Heart left ventricle (tissue), 16 donors: Measurements from ENCODE around the gene RNF14. TPM values are rescaled to one million over a fixed set of nuclear protein-coding genes. Genes with fewer than 3 reads are reported as not detected.
A peak's percentile ranks its signal among the peaks of the same experiment; 100 is the strongest.

Experiments
- ATAC-seq, 4 donors: fragments of 200-7000 bp; cut with Tn5 transposase; one replicate each; pipeline ENCODE4 v1.9.1; 2020 to 2022; ENCODE audit warnings: moderate library complexity in 4 of 4, mild to moderate bottlenecking in 3 of 4, moderate number of reproducible peaks in 1 of 4
- DNase-seq, 5 donors: peaks; one replicate each; pipeline ENCODE4 v3.0.0-alpha.2; 2020
- H3K27ac ChIP-seq, 12 donors: fragments of 200-600 bp; sonication (generic) in 4 of 12; one replicate each; pipeline versions ENCODE4 v1.5.0 to v1.8.0; 2016 to 2022; ENCODE audit warnings: mild to moderate bottlenecking in 2 of 12
- H3K27me3 ChIP-seq, 9 donors: fragments of 200-600 bp; sonication (generic) in 2 of 9; one replicate each; pipeline versions ENCODE4 v1.5.1 to v1.8.0; 2016 to 2022; ENCODE audit warnings: mild to moderate bottlenecking in 3 of 9
- H3K36me3 ChIP-seq, 9 donors: fragments of 200-600 bp; sonication (generic) in 2 of 9; one replicate each; pipeline versions ENCODE4 v1.5.0 to v1.8.0; 2018 to 2022; ENCODE audit warnings: mild to moderate bottlenecking in 2 of 9
- H3K4me1 ChIP-seq, 12 donors: fragments of 200-600 bp; sonication (generic) in 4 of 12; one replicate each; pipeline versions ENCODE4 v1.5.0 to v1.8.0; 2016 to 2022; ENCODE audit warnings: mild to moderate bottlenecking in 3 of 12
- H3K4me3 ChIP-seq, 12 donors: fragments of 200-600 bp; sonication (generic) in 4 of 12; one replicate each; pipeline versions ENCODE4 v1.5.0 to v1.8.0; 2017 to 2022; ENCODE audit warnings: mild to moderate bottlenecking in 9 of 12, moderate library complexity in 4 of 12
- H3K9me3 ChIP-seq, 12 donors: fragments of 200-600 bp; sonication (generic) in 4 of 12; one replicate each; pipeline versions ENCODE4 v1.5.0 to v1.8.0; 2016 to 2022; ENCODE audit warnings: mild to moderate bottlenecking in 1 of 12
- POLR2A ChIP-seq, 2 donors: fragments of 450-650 bp; IDR thresholded peaks; one replicate each; pipeline ENCODE4 v1.6.1; 2017; ENCODE audit warnings: antibody characterized with exemption in 2 of 2, mild to moderate bottlenecking in 2 of 2, moderate library complexity in 2 of 2
- WGBS, 4 donors: extraction: QIAGEN DNeasy Blood & Tissue Kit in 2 of 4; methylation state at CpG; one replicate each; pipeline versions ENCODE4 v1.1.5 to v1.1.7; 2013 to 2018; 5-methylcytosine and 5-hydroxymethylcytosine counted together
- intact Hi-C, 10 donors: fragments of 100-400 bp; cut with DNase I; formaldehyde crosslinking; loops; one replicate each; pipeline versions ENCODE4 v1.11.1 to v1.14.2; 2022
- polyA plus RNA-seq, 2 donors: library from polyadenylated mRNA; stranded (reverse); fragments of 200-250 nt; gene quantifications; one replicate each; pipeline ENCODE4 v1.2.3, GENCODE V29; 2013
- total RNA-seq, 9 donors: library from RNA; depleted of rRNA in 2 of 9; stranded (reverse); fragments of >200 nt in 2 of 9; fragmentation: NEBNext Ultra II Directional in 3 of 9; extraction: Animal tissue kit (Norgen Biotek cat#: 25700) in 3 of 9; gene quantifications; one replicate each; pipeline versions ENCODE4 v1.1.0 to v1.2.4, GENCODE V29; 2016 to 2023
- TF ChIP-seq, protein P1 (sequence below), 12 donors: fragments of 200-600 bp; sonication (generic) in 4 of 12; IDR thresholded peaks; one replicate each; pipeline versions ENCODE4 v1.5.0 to v1.8.0; 2018 to 2022; ENCODE audit warnings: antibody characterized with exemption in 12 of 12, mild to moderate bottlenecking in 5 of 12
- donor health status: ischemic (EF 13 %, LVEDD 7.1; RV severe dilation, severe dysfunction).
- donor health status: healthy with polysubstance abuse.
- donor health status: DM: no; HTN: yes; CAD: no.
- donor health status: DM: no; HTN: no; CAD: no.
- donor health status: ischemic (EF 25% LVEDD 6.9; RV normal size, moderate dysfunction).
- donor health status: ischemic (EF 25% LVEDD 5.7; RV mildly dilated, moderate dysfunction).
- donor health status: healthy.
- donor health status: DM: yes; HTN: yes; CAD: no.
- donor health status: ischemic (EF 35%, LVEDD 5.7; RV mildly dilated, moderate dysfunction).
- donor health status: nonischemic (EF 11% LVEDD 7.7; RV severe dilation, severe dysfunction).
- donor health status: DM: yes; HTN: yes; CAD: no.
- donor health status: PGD.
- donor health status: ischemic (EF 29% LVEDD 5.4; RV normal size, mild dysfunction).
- donor health status: nonischemic (EF 23%, LVEDD 6.1; RV moderate dilation, normal function).

The RNF14 gene
- total and polyA plus RNA-seq, 11 donors, result 21.3 to 131 (median 103) TPM

DNA sequence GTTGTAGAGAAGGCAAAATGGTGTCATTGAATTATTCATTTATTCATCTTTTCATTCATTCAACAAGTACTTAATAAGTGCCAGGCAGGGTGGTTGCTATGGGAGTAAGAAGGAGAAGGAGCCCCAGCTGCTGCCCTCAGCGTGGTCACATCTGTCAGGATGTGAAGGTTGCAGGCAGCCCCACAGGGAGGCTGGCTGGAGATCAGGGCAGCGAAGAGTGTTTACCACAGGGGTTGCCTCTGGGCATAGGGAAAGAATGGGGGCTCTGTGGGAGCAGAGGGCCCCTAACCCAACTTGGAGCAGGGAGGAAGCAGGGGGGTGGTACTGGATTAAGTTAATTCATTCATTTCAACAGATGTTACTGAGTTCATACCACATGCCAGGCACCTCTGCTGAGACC is 16.9 kb upstream of the RNF14 start:
- Histone ChIP-seq H3K4me1 (peaks cover 0 to 69% (median 26%) of the 10 kb centered on the region in 12 donors), H3K27ac (peak overlapping the region in 10 of 12 donors; percentile 19 to 85 (median 58))
- WGBS, 4 donors, result 57 to 76% (median 65%) methylated on average over 2 of the region's 2 CpGs

DNA sequence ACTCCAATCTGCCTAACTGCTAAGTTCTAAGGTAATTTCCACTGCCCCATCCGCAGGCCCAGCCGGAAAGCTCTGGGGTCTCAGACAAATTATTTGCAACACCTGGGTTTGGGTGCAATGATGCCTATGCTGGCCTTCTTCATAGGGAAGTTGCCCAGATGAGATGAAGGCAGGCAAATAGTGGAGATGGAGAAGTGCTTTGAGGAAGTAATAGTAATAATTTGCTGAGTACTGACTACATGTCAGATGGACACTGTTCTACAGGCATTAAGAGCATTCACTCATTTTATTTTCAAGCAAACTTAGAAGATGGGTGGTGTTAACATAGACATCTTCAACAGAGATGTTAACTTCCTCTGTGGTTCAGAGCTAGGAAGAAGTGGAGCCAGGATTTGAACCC is 14.7 kb upstream of the RNF14 start:
- no peak for DNase-seq
- 59 to 81% (median 67%) methylated on average over 2 of the region's 2 CpGs for WGBS, 4 donors
- H3K27me3 ChIP-seq, result no peaks in the 10 kb centered on the region
- ATAC-seq, result peak in 1 of 4 donors; percentile 9
- peak overlapping the region; percentile 2 to 63 (median 50) for H3K4me3 ChIP-seq
- peaks cover 0 to 83% (median 35%) of the 10 kb centered on the region in 12 donors for H3K4me1 ChIP-seq
- intact Hi-C loops, result no loop called here
- TF ChIP-seq, protein P1, sequence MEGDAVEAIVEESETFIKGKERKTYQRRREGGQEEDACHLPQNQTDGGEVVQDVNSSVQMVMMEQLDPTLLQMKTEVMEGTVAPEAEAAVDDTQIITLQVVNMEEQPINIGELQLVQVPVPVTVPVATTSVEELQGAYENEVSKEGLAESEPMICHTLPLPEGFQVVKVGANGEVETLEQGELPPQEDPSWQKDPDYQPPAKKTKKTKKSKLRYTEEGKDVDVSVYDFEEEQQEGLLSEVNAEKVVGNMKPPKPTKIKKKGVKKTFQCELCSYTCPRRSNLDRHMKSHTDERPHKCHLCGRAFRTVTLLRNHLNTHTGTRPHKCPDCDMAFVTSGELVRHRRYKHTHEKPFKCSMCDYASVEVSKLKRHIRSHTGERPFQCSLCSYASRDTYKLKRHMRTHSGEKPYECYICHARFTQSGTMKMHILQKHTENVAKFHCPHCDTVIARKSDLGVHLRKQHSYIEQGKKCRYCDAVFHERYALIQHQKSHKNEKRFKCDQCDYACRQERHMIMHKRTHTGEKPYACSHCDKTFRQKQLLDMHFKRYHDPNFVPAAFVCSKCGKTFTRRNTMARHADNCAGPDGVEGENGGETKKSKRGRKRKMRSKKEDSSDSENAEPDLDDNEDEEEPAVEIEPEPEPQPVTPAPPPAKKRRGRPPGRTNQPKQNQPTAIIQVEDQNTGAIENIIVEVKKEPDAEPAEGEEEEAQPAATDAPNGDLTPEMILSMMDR (IDR thresholded peaks at IDR 0.05), result no peak
- TF ChIP-seq POLR2A (IDR thresholded peaks at IDR 0.05), result no peak
- H3K36me3 ChIP-seq, result peaks cover 0 to 21% (median 10%) of the 10 kb centered on the region in 9 donors
- peak overlapping the region in 11 of 12 donors; percentile 15 to 85 (median 63) for H3K27ac ChIP-seq
- no peaks in the 10 kb centered on the region for H3K9me3 ChIP-seq

More for the DNA sequence above, 16.9 kb upstream of the RNF14 start:
- DNase-seq, result peak in 1 of 5 donors; percentile 48
- no peaks in the 10 kb centered on the region for H3K27me3 ChIP-seq
- no peak for TF ChIP-seq POLR2A (IDR thresholded peaks at IDR 0.05)
- TF ChIP-seq, protein P1 (IDR thresholded peaks at IDR 0.05), result no peak
- intact Hi-C loops, result no loop called here
- ATAC-seq, result no peak
- peak overlapping the region in 9 of 12 donors; percentile 7 to 63 (median 53) for H3K4me3 ChIP-seq
- H3K9me3 ChIP-seq, result no peaks in the 10 kb centered on the region
- peaks cover 0 to 37% (median 17%) of the 10 kb centered on the region in 9 donors for H3K36me3 ChIP-seq

DNA sequence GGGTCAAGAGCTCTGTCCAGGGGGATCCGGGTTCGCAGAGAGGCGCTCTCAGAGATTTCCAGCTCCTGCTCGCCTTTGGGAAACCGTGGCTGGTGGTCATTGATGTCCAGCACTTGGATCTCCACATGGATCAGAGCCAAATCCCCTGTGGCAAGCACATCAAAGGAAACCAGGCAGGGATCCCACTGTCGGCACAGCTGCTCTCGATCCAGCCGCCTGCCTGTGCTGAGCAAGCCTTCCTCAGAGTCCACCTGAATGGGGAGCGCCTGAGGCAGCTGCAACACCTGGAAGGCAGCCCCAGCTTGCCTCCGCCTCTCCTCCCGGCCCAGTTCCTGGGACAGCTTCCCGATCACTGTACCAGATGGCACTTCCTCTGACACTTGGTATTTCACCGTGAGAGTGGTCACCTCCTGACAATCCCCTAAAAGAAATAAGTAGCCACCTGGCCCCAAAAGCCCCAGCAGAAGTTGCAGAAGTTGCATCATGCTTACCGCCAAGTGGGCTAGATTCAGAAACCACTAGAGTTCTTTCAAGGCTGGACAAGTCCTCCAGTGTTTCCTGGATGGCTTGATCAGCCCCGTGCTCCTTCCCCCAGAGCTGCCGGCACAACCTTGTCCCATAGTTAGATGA is 11.4 kb upstream of the RNF14 start:
- H3K9me3 ChIP-seq, result no peaks in the 10 kb centered on the region
- H3K27ac ChIP-seq, result peak overlapping the region; percentile 57 to 90 (median 74)
- peaks cover 0 to 83% (median 34%) of the 10 kb centered on the region in 12 donors for H3K4me1 ChIP-seq
- peak in 1 of 5 donors; percentile 46 for DNase-seq
- 47 to 60% (median 56%) methylated on average over 8 to 16 of the region's 16 CpGs for WGBS, 4 donors
- intact Hi-C loops, result loop anchor here in 9 of 10 donors (5.0 kb wide), 4 partner anchors 35 to 195 kb away; partner anchors contain the start of gene DELE1 (in 3 of the 9)
- no peak for ATAC-seq
- no peaks in the 10 kb centered on the region for H3K27me3 ChIP-seq
- H3K36me3 ChIP-seq, result no peaks in the 10 kb centered on the region
- peak overlapping the region; percentile 18 to 63 (median 50) for H3K4me3 ChIP-seq
- TF ChIP-seq POLR2A (IDR thresholded peaks at IDR 0.05), result no peak
- TF ChIP-seq, protein P1 (IDR thresholded peaks at IDR 0.05), result no peak

DNA sequence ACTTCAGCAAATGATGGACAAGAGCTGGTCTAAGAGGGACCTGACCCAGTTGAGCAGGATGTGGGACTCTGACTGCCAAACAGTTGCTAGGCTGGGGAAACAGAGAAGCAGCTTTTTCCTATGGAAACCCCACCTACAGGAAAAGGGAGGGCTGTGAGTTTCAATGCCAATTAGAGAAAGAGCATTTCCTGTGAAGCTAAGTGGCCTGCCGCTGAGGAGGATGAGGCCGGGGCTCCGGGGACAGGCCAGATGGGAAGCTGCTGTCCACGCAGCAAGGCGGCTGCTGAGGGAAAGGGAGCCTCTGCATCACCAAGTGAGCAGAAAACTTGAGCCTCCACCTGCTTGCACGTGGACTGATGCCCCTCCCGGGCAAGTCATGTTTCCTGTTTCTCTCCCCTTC is 10.8 kb upstream of the RNF14 start, which contains the start of gene PCDH12:
Gene PCDH12, minus strand, starts transcription at position 90 of the 400 bp plus-strand sequence. CDS start 351 bp downstream, outside the sequence.
- Histone ChIP-seq H3K36me3 (no peaks in the 10 kb centered on the region), H3K27me3 (no peaks in the 10 kb centered on the region), H3K27ac (peak within 1 kb of the TSS; percentile 57 to 91 (median 74)), H3K4me1 (peaks cover 0 to 79% (median 33%) of the 10 kb centered on the region in 12 donors), H3K4me3 (peak within 1 kb of the TSS; percentile 18 to 63 (median 50)), H3K9me3 (no peaks in the 10 kb centered on the region)
- DNase-seq (peak; percentile 73 to 82 (median 79)), ATAC-seq (peak; percentile 58 to 81 (median 62))
- intact Hi-C loops, result loop anchor here (2.0 to 5.0 kb wide), 10 partner anchors 33 to 265 kb away; partner anchors contain the start of gene DELE1 (in 4 of the 10)
- TF ChIP-seq, protein P1 (IDR thresholded peaks at IDR 0.05), result peak in 1 of 12 donors; percentile 7
- peak in 1 of 2 donors; percentile 40 for TF ChIP-seq POLR2A (IDR thresholded peaks at IDR 0.05)
- 24 to 45% (median 34%) methylated on average over 7 of the region's 7 CpGs for WGBS, 4 donors
